Dedifferentiated amniotic fluid mesenchymal stem cell (primary cell): ENCODE measurements around the gene SUPT4H1.

Experiments
- DNase-seq: peaks from one replicate; pipeline ENCODE4 v3.0.0-alpha.2; 2016; ENCODE audit errors: extremely low spot score

Gene SUPT4H1

DNA sequence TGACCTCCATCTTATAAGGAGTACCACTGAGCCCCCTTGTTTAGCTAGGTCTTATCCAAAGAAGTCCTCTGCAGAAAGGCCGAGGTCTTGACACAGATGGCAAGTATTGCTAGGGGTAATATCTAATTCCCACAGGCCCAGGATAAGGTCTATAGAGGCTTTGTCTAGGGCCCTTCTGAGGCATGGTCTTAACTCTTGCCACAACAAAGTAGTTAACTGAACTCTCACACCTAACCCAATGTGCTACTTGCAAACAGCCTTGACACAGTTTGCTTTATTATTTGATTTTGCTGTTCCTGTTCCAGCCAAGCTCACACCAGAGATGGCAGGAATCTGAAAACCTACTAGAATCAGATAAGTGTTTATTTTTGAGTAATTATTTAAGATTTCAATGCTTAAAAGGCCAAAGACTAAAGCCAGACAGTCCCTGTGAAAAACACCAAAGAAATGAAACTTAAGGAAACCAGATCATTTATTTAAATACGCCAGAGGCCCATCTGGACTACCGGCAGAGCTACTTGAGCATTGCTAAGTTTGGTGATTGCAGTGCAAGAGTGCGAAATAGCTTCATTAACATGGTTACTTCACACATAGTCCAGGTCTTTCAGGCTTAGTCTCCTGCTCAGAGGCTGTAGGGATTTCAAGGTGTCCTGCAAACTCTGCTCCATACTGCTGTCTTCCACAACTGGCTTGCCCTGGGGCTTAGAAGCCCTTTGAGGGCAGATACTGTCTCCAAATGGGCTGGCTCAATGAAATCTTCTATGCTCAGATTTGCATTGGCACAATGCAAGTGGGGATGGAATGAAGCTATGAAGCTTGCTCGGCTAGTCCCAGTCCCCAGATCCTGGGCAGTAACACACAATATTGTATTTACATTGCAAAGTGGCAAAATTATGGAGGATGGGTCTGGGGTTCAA lies 28.5 kb upstream of the SUPT4H1 start:
- no peak for DNase-seq

DNA sequence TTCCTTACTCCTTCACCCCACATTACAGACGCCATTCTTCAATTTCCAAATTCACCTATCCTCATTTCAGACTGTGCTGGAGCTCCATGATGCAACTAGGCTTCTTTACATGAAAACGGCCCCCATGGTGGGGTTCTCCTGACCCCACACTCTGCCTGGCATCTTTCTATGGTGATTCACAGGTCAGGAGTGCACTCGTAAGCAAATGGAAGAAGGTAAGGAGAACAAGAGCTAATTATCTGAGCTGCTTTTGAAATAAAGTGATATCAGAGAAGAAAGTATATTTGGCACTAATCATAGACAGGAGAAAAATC lies 27.5 kb upstream of the SUPT4H1 start:
- DNase-seq = no peak

DNA sequence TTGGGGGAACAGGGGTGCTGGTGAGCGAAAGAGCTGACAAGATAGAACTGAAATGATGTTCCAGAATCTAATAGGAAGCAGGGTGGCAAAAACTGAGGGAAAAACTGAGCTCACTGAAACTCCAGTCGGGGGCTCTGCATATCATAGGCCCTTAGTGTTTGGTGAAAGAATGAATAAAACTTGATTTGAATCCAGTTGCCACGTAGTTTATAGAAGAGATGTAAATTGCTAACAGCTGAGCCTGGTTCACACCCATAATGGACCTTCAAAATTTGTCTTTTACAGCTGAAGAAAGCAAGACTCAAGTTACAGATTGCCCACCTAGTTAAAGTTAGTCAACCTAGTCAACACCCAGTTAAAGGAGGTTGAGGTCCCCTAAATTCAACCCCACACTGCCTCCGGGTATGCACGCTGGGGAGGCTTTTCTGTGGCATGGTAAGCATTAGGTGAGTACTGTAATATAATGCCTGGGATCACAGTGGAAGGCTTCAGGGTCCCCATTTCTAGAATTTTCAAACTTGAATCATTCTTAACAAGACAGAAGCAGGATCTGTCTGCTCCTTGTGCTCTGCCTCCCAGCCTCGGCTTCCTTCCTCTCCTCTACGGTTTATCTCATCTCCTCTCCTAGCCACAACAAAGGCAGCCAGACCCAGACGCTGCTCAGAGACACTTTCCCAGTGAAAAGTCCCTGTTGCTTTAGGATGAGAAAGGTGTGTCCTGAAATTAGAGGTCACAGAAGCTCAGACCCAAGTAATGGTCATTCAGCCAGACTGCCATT lies 26.9 kb upstream of the SUPT4H1 start:
- DNase-seq = no peak

DNA sequence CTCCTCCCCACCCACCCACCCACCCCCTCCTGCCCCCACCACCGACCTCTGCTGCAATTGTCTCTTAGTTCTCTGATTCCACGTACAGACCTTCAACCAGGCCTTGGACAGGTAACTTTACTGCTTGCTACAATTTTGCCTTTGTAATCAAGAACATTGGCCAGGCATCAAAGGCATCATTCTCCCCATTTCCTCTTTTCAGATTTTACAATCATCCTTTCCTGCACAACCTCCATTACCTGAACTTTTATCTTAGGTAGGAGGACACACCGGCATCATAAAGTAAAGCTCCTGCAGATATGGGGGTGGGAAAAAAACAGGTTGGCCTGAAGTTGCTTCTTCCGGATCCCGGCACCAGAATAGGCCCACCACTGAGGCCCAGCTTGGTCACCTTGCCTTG lies 25.7 kb upstream of the SUPT4H1 start:
- DNase-seq = no peak

DNA sequence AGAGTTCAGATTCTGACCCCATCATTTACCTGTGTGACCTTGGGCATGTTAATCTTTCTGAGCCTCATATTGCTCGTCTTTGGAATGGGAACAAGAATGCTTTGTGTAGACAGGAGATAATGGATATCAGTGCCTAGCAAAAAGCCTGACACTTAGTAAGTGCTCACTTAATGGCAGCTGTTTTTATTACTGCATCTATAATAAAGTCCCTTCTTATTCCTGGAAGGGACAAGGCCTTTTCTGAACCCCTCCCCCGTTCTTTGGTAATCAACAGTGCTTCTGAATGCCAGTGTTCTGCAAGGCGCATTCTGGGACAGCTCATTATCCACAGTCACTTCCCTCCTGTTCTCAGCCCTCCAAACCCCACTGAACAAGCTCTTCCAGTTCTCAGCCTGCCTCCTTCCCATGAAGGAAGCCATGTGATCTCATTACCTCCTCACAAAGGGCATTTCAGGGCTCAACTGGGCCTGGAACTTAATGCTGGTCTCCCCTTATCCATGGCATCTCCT lies 25.1 kb upstream of the SUPT4H1 start:
- DNase-seq = no peak

DNA sequence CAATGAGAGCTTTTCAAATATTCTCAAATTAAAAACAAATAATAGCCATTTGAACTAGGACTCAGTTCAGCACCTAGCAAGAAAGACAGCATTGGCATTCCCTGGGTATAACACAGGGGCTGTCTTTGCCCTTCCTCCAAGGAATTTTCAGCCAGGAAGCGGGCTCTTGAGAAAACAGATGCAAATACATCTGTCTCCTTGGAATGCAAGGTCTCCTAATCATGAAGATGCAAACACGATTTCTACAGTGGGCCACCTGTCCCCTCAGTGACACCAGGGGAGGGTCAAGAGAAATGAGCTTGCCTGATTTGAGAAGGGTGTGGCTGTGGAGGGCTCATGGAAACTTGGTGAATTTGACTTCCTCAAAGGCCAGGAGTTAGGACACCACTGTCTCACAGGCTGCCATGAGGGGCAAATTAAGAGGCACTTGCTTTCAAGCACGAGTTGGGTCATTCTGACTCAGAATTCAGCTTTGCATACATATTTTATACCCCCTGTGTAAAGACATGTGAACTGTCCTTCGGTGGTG lies 24.5 kb upstream of the SUPT4H1 start:
- DNase-seq = no peak

DNA sequence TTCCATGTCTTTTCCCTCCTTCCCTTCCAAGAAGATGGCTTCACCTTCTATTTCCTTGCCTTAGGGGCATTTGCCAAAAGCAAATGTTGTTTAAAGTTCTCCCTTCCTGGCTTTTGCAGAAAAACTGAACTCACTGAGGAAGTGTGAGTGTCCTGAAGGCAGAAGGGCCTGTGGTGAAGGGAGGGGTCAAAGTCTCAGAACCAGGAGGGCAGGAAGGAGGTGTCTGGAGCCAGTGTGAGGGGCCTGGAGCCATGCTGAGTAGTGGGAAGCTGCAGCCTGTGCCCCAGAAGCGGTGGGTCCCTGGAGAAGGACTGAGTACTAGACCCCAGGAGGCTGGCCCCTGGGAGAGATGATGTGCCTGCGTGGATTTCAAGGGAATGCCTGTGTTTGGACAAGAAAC lies 23.8 kb upstream of the SUPT4H1 start:
- DNase-seq = no peak

DNA sequence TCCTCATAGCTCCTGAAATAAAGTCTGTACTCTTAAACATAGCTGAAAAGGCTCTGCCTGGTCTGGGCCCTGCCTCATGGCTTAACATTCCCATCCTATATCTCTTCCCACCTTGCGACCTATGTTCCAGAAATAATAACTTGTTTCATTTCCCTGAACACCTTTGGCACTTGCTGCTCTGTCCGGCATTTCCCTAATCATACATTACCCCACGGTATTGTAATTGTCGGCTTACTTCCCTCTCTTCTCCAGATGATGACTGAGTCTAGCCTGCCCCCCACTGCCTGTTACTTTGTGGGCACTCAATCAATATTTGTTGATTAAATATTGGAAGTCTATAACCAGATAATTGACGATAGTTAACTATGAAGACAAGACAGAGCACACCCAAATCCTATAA lies 23.3 kb upstream of the SUPT4H1 start:
- no peak for DNase-seq

DNA sequence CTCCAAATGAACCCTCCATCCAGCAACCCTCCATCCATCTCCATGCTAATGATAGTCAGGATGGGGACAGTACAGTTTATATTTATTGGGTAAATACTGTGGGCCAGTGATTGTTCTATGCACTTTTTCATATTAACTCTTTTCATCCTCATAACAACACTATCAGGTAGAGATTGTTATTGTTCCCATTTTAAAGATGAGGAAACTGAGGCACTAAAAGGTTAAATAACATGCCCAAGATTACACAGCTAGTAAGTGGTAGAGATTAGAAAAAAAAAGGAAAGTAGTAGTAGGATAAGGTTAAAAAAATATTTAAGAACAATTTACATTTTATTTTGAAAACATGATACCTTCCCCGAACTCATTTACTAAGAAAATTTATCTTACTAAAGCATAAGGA lies 21.9 kb upstream of the SUPT4H1 start:
- no peak for DNase-seq

DNA sequence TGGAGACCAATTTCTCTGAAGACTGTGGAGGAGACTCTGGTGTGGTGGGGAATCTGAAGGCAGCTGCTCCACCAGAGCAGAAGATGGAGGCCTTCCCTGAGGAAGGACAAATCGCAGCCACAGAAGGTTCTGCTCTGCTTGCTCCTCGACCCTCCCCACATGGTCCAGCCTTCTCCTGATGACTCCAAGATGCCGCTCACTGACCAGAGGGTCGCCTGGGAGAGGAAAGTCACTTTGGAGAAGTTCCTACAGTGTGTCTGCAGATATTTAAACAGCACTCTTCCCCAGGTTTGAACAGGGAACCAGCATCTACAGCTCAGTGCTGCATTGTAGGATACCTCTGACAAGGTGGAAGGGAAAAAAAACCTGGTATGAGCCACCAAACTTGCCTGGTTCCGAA lies 21.0 kb upstream of the SUPT4H1 start:
- DNase-seq = no peak

DNA sequence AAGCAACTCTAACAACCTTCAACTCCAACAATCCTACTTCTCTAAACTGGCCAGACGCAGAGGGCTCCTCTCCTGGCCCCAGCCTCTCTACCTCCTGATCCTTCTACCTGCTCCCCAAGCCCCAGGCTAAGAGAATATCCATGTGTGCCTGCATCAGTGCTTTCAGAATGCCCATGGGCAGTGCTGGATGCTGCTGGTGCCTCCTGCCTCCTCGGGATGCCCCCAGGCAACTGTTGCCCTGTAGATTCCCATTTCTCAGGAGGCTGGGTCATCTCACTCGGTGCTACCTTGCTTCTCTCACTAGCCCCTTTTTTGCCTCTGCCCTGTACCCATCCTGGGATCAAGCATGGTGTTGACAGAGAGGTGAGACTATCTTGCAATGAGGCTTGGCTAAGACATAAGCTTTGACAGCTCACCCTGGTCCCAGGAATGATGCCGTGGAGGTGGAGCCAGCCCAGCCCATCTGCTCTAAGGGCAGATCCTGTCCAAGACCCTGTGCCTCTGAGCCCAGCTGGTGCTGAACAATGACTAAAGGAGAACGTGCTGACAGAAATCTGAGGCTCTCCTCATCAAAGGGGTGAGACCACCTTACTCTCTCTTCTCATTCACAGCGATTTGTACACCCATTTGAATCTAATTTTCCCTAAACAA lies 19.4 kb upstream of the SUPT4H1 start:
- DNase-seq = no peak

DNA sequence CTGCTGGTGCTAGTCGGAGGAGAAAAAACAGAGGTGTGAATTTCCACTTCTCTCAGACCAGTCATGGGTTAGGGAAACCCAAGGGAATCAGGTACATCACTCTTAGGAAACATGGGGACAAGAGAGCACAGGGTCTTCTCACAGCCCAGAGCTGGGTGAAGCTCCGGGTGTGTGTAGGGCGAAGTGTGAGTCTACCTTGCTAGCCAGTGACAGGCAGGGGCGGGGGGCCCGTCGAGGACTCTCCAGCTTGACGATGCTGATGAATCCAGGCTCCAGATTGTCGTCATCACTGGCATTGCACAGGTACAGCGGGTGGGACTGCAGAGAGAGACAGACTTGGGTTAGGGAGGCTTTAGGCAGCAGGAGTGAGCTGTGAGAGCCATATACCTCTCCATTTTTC lies 18.7 kb upstream of the SUPT4H1 start:
- no peak for DNase-seq

DNA sequence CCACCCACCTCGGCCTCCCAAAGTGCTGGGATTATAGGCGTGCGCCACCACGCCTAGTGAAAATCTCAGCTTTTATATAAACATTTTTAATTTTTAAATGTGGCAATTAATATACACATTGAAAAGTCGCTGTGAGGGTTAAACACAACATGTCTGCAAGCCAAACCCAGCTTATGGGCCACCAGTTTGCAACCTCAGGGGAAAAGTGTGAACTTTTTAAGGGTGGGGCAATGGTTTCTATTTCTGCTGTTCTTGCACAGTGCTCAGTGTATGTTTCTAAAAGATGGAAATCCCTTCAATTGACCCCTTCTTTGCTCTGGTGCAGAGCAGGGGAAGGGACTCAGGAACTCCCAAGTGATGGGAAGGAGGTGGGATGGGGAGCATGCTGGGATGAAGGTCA lies 18.3 kb upstream of the SUPT4H1 start:
- no peak for DNase-seq

DNA sequence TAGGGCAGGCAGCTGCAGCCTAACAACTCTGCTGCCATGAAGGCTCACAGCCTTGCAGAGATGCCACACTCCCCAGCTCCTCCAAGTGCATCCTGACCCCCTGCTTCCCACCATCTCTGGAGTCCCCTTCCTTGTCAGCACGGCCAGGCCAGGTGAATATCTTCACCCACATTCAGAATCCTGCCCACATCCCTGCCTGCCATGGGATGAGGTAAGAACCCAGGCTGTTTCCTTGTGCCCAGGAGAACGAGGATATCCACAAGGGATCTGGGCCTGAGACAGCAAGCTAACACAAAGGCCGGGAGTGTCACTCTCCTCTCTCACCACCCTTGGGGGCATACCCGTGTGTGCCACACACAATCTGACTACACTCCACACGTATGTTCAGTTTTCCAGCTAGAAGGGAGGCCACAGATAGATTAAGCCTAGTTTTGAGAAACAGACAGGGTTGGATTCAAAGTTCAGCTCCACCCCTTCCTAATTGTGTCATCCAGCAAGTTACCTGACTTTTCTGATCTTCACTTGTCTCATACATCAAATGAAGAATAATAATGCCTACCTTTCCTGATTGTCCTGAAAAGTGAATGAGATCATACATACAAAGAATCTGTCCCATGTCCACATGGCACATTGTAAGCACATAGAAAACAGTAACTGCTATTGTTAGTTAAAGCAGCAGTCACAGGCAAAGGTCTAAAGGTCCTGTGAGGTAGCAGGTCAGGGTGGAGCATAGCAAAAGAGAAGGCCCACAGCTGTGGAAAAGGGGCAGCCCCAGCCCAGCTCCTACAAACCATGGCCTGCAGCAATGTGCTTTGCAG lies 17.4 kb upstream of the SUPT4H1 start:
- no peak for DNase-seq

DNA sequence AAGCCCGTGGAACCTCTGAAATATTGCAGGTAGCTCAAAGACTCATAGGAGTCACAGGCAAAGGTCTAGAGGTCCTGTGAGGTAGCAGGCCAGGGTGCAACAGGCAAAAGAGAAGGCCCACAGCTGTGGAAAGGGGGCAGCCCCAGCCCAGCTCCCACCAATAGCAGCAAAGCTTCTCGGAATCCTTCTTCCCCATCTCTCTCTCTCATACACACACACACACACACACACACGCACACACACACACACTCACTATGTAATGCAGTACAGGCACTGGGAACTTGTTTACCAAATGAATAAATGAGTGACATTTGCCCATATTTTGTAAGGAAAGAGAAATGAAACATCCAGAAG lies 16.8 kb upstream of the SUPT4H1 start:
- DNase-seq = no peak

DNA sequence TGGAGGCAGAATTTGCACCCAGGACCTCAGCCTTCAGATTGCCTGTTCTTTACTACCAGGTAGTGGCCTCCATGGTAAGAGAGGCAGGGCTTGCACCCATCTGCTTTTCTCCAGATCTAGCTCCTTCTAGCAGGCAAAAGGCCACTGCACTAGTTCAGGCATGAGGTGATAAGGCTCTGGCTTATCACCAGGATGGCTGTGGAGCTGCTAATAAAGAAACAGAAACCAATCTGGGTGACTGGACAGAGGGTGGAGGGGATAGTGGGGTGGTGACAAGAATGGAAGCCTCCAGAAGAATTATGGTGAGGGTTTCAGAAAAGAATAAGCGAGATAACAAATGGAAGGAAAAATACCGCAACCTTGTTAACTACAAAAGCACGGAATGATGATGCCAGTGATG lies 15.5 kb upstream of the SUPT4H1 start:
- DNase-seq = no peak

DNA sequence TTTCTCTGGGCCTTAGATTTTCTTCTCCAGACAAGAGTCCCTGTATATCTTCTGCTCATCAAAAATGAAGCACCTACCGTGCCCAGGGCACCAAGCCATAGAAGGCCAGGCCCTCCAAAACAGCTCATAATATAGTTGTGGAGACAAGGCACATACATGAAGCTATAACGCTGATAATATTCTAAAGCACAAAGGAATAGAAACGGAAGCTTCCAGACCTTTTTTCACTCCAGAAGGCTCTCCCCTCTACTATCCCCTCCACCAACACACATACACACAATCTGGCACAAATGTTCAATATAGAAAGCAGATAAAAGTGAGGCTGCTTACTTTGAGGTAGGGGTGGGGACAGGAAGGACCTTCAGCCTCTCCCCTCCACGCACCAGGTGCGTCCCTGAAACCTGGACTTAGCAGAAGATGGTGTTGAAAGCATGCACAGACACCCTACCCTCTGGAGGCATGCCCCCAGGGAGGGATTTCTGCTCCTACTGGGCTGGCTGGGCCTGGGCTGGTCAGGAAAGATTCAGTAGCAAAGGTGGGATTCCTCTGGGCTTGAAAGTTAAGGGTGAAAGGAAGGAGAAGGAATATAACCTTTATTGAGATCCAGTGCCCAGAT lies 14.1 kb upstream of the SUPT4H1 start:
- DNase-seq = no peak

DNA sequence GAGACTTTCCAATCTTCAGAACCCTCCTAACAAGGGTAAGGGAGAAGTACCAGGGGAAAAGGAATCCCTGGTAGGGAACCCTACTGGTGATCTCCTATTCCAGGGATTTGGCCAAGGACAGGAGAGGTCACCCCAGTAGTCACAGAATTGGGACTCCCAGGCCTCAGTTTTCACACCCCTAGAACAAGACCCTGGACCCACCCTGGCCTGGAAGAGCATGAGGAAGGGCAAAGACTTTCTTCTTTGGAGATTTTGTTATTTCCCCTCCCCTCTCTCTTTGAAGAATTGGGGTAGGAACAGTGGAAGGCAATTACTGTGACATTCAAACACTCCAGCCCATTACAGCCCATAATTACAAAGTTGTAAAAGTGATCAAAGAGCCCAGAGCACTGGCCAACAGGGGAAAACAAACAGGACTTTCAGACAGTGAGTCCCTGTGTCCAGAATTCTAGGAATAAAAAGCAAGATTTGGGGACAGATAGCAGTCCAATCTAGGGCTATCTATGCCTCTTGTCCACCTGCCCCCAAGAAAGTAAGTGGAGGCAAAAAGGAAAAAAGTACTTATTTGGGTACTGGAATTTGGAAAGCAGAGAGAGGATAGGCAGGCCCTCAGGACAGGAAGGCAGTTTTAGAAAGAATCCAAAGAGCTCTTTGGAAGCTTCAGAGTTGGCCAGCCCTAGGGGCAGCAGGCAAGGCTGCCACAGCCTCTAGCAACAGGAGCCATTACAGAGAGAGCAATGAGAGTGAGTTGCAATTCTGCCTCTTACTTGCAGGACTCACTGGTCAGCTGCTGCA lies 13.4 kb upstream of the SUPT4H1 start:
- DNase-seq = no peak

DNA sequence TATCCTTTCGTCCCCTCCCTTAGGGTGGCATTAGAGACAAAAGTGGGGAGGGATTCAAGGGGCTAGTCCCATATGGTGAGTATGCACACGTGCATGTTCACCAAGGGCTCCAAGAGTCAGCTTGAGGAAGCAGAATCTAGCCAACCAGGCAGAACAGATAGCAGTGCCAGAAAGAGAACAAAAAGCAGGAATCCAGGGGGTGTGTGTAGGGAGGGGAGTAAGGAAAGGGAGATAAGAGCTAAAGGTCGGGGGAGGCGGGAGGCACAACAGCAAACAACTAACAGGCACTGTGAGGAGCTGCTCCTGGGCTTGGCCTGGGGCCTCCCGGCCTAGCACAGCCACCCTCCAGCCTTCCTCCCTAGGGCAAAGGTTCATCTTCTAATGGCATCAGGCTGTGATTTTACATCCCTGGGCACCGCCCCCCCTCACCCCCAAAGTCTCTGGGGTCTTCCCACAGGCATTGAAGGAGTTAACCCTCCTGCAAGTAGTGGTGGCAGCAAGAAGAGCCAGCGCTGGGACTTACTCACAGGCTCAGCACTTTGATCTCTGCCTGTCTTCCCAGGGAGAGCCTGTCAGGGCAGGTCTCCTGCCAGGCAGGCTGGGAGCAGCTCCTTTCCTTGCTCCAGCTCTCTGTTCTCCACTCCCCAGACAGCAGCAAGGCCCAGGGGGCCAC lies 12.4 kb upstream of the SUPT4H1 start:
- DNase-seq = no peak
